Measurements from ENCODE around the gene EMX1.

GRCh38 chr2:72932805-72933204 lies 15.5 kb downstream of the EMX1 start:
- TF ChIP-seq CTCF (IDR thresholded peaks at IDR 0.05) = no peak
- no peak for TF ChIP-seq POLR2AphosphoS5 (IDR thresholded peaks at IDR 0.05)

Data from breast epithelium (tissue), 3 donors.